CD4-positive, alpha-beta T cell (primary cell): ENCODE data around the gene SORBS1. TPM values are rescaled to one million over a fixed set of nuclear protein-coding genes. Genes with fewer than 3 reads are reported as not detected.

Experiments used
- ATAC-seq: fragments of 200-7000 bp; cut with Tn5 transposase; one replicate; pipeline ENCODE4 v1.10.0; 2022; ENCODE audit warnings: mild to moderate bottlenecking; ENCODE audit not compliant: poor library complexity
- CTCF ChIA-PET: fragments of 350-600 bp; sonication (Branson Sonifier 250); formaldehyde crosslinking; loops from one replicate; lab custom pipeline; 2021; ENCODE audit warnings: antibody characterized with exemption, inconsistent platforms; lab: Charles Lee
- POLR2A ChIA-PET: fragments of 350-600 bp; sonication (Branson Sonifier 250); formaldehyde crosslinking; loops from one replicate; lab custom pipeline; 2021; ENCODE audit warnings: antibody characterized with exemption, inconsistent platforms; lab: Charles Lee
- DNase-seq, 14 experiments: peaks; one replicate each; pipeline ENCODE4 v3.0.0-alpha.2; 2013 to 2020; ENCODE audit warnings: mixed read lengths in 2 of 14
- H3K27ac ChIP-seq, 2 donors: one replicate each; pipeline versions ENCODE4 v1.5.1 to v1.7.0; 2013; ENCODE audit warnings: low read length in 2 of 2, low read depth in 1 of 2, mild to moderate bottlenecking in 1 of 2
- H3K27me3 ChIP-seq, 2 experiments: 1 replicate in 1 of 2; 2 replicates in 1 of 2; pipeline versions ENCODE4 v1.6.1 to v1.7.0; 2013; ENCODE audit warnings: low read length in 2 of 2, control low read depth in 1 of 2, mild to moderate bottlenecking in 1 of 2, moderate library complexity in 1 of 2; ENCODE audit not compliant: insufficient read depth in 2 of 2, control insufficient read depth in 1 of 2
- H3K36me3 ChIP-seq: one replicate; pipeline ENCODE4 v1.6.1; 2013; ENCODE audit warnings: low read length, control low read depth; ENCODE audit not compliant: insufficient read depth
- H3K4me1 ChIP-seq: one replicate; pipeline ENCODE4 v1.6.1; 2013; ENCODE audit warnings: low read length, control low read depth; ENCODE audit not compliant: insufficient read depth
- H3K4me3 ChIP-seq: one replicate; pipeline ENCODE4 v1.5.1; 2013; ENCODE audit warnings: mild to moderate bottlenecking, low read length, moderate library complexity
- H3K9me3 ChIP-seq, 2 experiments: 1 replicate in 1 of 2; 2 replicates in 1 of 2; pipeline versions ENCODE4 v1.6.1 to v1.7.0; 2013; ENCODE audit warnings: low read length in 2 of 2, mild to moderate bottlenecking in 2 of 2, control low read depth in 1 of 2, moderate library complexity in 1 of 2; ENCODE audit not compliant: control insufficient read depth in 1 of 2, insufficient read depth in 1 of 2
- H3K27ac Mint-ChIP-seq: one replicate; pipeline ENCODE4 v1.8.0; 2020; ENCODE audit warnings: mixed read lengths
- H3K27me3 Mint-ChIP-seq: one replicate; pipeline ENCODE4 v1.8.0; 2021; ENCODE audit warnings: mixed read lengths
- H3K36me3 Mint-ChIP-seq: one replicate; pipeline ENCODE4 v1.8.0; 2021; ENCODE audit warnings: low read depth, mixed read lengths
- H3K4me1 Mint-ChIP-seq: one replicate; pipeline ENCODE4 v1.8.0; 2021; ENCODE audit warnings: low read depth, mixed read lengths
- H3K4me3 Mint-ChIP-seq: one replicate; pipeline ENCODE4 v1.8.0; 2020; ENCODE audit warnings: mild to moderate bottlenecking, mixed read lengths
- H3K9me3 Mint-ChIP-seq: one replicate; pipeline ENCODE4 v1.8.0; 2020; ENCODE audit warnings: mixed read lengths
- CTCF ChIP-seq: fragments of 200-600 bp; IDR thresholded peaks from one replicate; pipeline ENCODE4 v1.8.0; 2022; ENCODE audit warnings: antibody characterized with exemption, mild to moderate bottlenecking
- intact Hi-C, 2 experiments: fragments of 100-400 bp; cut with DNase I in 1 of 2; cut with micrococcal nuclease in 1 of 2; formaldehyde crosslinking; loops; one replicate each; pipeline versions ENCODE4 v1.15.1 to v1.9.0; 2023 to 2025; cut with DNase I, micrococcal nuclease
- total RNA-seq, 174 experiments: library from RNA in 2 of 174; stranded (reverse) in 2 of 174; gene quantifications; one replicate each; pipeline ENCODE4 v1.2.3 and lab custom pipeline; 2021 to 2026

The SORBS1 gene
- total RNA-seq, 2 experiments from 2014 or later, result 1.4 to 1.8 TPM

- H3K27ac ChIP-seq, result no peak overlapping the region
- no peak overlapping the region for H3K4me3 ChIP-seq
- DNase-seq (no peak), ATAC-seq (no peak)
- Mint-ChIP-seq H3K4me1 (no peaks in the 10 kb centered on the region), H3K27me3 (peaks cover 10% of the 10 kb centered on the region), H3K9me3 (no peaks in the 10 kb centered on the region), H3K27ac (no peak overlapping the region), H3K4me3 (no peak overlapping the region), H3K36me3 (no peaks in the 10 kb centered on the region)
- no peak for TF ChIP-seq CTCF
- H3K27me3 ChIP-seq, result no peaks in the 10 kb centered on the region
- no peaks in the 10 kb centered on the region for H3K36me3 ChIP-seq
- intact Hi-C loops, result no loop called here
- ChIA-PET POLR2A (no interaction called here), CTCF (no interaction called here)
- H3K9me3 ChIP-seq, result no peaks in the 10 kb centered on the region
- H3K4me1 ChIP-seq, result no peaks in the 10 kb centered on the region
Measured at GRCh38 chr10:95530561-95530960, 30.6 kb downstream of the SORBS1 start.

GRCh38 chr10:95530029-95530428 lies 31.1 kb downstream of the SORBS1 start:
- Histone ChIP-seq H3K4me1 (no peaks in the 10 kb centered on the region), H3K4me3 (no peak overlapping the region), H3K27ac (no peak overlapping the region), H3K36me3 (no peaks in the 10 kb centered on the region), H3K9me3 (no peaks in the 10 kb centered on the region), H3K27me3 (no peaks in the 10 kb centered on the region)
- POLR2A ChIA-PET, result no interaction called here
- ATAC-seq, result no peak
- CTCF ChIA-PET, result no interaction called here
- TF ChIP-seq CTCF, result no peak
- Mint-ChIP-seq H3K4me1 (no peaks in the 10 kb centered on the region), H3K9me3 (no peaks in the 10 kb centered on the region), H3K27ac (no peak overlapping the region), H3K27me3 (peaks cover 11% of the 10 kb centered on the region), H3K4me3 (no peak overlapping the region), H3K36me3 (no peaks in the 10 kb centered on the region)
- no peak for DNase-seq
- intact Hi-C loops, result no loop called here

- ATAC-seq, result no peak
- no peaks in the 10 kb centered on the region for H3K4me1 ChIP-seq
- H3K4me3 Mint-ChIP-seq, result no peak overlapping the region
- H3K9me3 ChIP-seq, result no peaks in the 10 kb centered on the region
- POLR2A ChIA-PET, result no interaction called here
- no peak overlapping the region for H3K27ac Mint-ChIP-seq
- H3K9me3 Mint-ChIP-seq, result no peaks in the 10 kb centered on the region
- H3K36me3 Mint-ChIP-seq, result no peaks in the 10 kb centered on the region
- no peaks in the 10 kb centered on the region for H3K27me3 ChIP-seq
- CTCF ChIA-PET, result no interaction called here
- no peak overlapping the region for H3K4me3 ChIP-seq
- peaks cover 11% of the 10 kb centered on the region for H3K27me3 Mint-ChIP-seq
- H3K4me1 Mint-ChIP-seq, result no peaks in the 10 kb centered on the region
- intact Hi-C loops, result no loop called here
- DNase-seq, result no peak
- TF ChIP-seq CTCF, result no peak
- no peak overlapping the region for H3K27ac ChIP-seq
- H3K36me3 ChIP-seq, result no peaks in the 10 kb centered on the region
Measured at GRCh38 chr10:95526044-95526443, 35.1 kb downstream of the SORBS1 start.
